Muscle layer of colon (tissue), 2 donors: ENCODE results near the gene RALBP1.
"Not testable (repeated sequence)": the region's sequence is repeated elsewhere in the genome, so short reads cannot be mapped to it uniquely, and the experiment has no call there.

Experiments used
- H3K27ac ChIP-seq: one replicate; pipeline ENCODE4 v1.7.0; 2013; ENCODE audit warnings: low read depth, mild to moderate bottlenecking, low read length, moderate library complexity
- H3K27me3 ChIP-seq, 2 donors: one replicate each; pipeline ENCODE4 v1.7.0; 2013; ENCODE audit warnings: low read length in 2 of 2, mild to moderate bottlenecking in 2 of 2; ENCODE audit not compliant: insufficient read depth in 2 of 2, control insufficient read depth in 1 of 2
- H3K36me3 ChIP-seq: one replicate; pipeline ENCODE4 v1.7.0; 2013; ENCODE audit warnings: mild to moderate bottlenecking, low read length; ENCODE audit not compliant: insufficient read depth
- H3K4me1 ChIP-seq: one replicate; pipeline ENCODE4 v1.7.0; 2013; ENCODE audit warnings: mild to moderate bottlenecking, low read length; ENCODE audit not compliant: insufficient read depth
- H3K4me3 ChIP-seq, 2 donors: one replicate each; pipeline ENCODE4 v1.7.0; 2013; ENCODE audit warnings: low read length in 2 of 2, low read depth in 1 of 2, mild to moderate bottlenecking in 1 of 2, moderate library complexity in 1 of 2
- H3K9ac ChIP-seq: one replicate; pipeline ENCODE4 v1.7.0; 2013; ENCODE audit warnings: low read length
- H3K9me3 ChIP-seq: one replicate; pipeline ENCODE4 v1.7.0; 2013; ENCODE audit warnings: mild to moderate bottlenecking, low read length
- donor health status: abdominal sarcoma.
- donor health status: Adenocarcinoma of cecum.

RALBP1 gene

GRCh38 chr18:9436206-9436929 is 38.9 kb upstream of the RALBP1 start:
- Histone ChIP-seq H3K9me3 (no peaks in the 10 kb centered on the region), H3K27me3 (no peaks in the 10 kb centered on the region), H3K36me3 (no peaks in the 10 kb centered on the region), H3K4me3 (no peak overlapping the region), H3K27ac (no peak overlapping the region), H3K4me1 (peaks cover 5% of the 10 kb centered on the region), H3K9ac (no peak overlapping the region)

DNA sequence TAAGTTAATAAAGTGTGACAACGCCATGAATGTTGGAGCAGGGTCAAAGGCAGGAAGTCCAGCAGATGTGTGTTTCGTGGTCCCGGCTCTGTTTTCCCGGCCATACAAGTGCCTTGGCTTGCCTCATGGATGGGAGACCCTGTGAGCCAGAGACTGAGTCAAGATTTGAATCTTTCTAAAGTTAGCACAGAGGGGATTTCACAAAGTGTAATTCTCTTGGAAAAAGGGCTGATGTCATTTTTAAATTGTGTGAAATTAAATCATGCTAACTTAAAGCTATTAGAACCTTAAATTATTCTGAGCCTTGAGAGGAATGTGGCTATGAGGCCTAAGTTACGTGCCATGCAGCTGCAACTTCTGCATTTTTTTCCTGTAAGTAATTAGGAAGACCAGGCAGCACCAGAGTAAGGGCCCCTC is 38.3 kb upstream of the RALBP1 start:
- Histone ChIP-seq H3K9me3 (no peaks in the 10 kb centered on the region), H3K4me3 (no peak overlapping the region), H3K9ac (no peak overlapping the region), H3K27ac (no peak overlapping the region), H3K4me1 (peaks cover 5% of the 10 kb centered on the region), H3K36me3 (no peaks in the 10 kb centered on the region), H3K27me3 (no peaks in the 10 kb centered on the region)

- Histone ChIP-seq H3K4me3 (no peak overlapping the region), H3K9ac (no peak overlapping the region), H3K4me1 (peaks cover 5% of the 10 kb centered on the region), H3K9me3 (no peaks in the 10 kb centered on the region), H3K27me3 (no peaks in the 10 kb centered on the region), H3K27ac (no peak overlapping the region), H3K36me3 (no peaks in the 10 kb centered on the region)
Observed at GRCh38 chr18:9437672-9438071, 37.6 kb upstream of the RALBP1 start.

DNA sequence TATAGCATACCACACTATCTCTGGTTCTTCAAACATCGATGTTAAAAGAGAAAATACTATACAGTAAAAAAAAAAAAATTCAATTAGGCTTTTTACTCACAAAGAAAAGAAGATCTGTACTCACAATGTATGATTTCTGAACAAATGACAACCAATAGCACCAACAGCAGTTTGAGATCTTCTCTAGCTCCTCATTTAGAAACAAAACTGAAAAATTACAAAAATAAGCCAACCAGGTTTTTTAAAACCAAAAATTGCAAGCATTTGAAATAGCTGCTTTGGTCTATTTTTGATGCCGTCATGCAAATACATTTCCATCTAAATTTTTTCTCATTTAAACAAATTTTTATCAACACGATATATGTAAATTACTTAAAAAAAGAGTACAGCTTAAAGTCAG is 34.3 kb upstream of the RALBP1 start:
- Histone ChIP-seq H3K27me3 (no peaks in the 10 kb centered on the region), H3K4me3 (no peak overlapping the region), H3K9ac (no peak overlapping the region), H3K36me3 (no peaks in the 10 kb centered on the region), H3K27ac (no peak overlapping the region), H3K4me1 (no peaks in the 10 kb centered on the region), H3K9me3 (no peaks in the 10 kb centered on the region)

GRCh38 chr18:9444549-9444948 is 30.8 kb upstream of the RALBP1 start:
- Histone ChIP-seq H3K27me3 (no peaks in the 10 kb centered on the region), H3K9me3 (no peaks in the 10 kb centered on the region), H3K36me3 (no peaks in the 10 kb centered on the region), H3K4me1 (no peaks in the 10 kb centered on the region), H3K9ac (no peak overlapping the region), H3K27ac (no peak overlapping the region), H3K4me3 (no peak overlapping the region)

DNA sequence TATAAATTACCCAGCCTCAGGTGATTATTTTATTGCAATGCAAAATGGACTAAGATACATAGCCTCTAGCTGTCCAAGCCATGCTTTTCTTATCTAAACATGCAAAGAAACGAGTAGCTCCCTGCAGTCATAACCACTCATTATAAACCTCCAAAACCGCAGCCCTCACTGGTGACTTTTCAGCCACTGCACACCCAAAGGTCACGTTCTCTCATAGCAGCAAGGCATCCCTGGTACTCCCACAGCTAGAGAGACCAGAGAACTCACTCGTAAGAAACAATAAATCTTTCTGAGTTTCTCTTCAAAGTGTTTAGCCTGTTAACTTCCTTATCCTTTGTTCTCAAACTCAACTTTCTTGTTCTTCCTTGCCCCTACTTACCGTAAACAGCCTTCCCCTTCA is 28.5 kb upstream of the RALBP1 start:
- H3K9ac ChIP-seq: no peak overlapping the region
- no peaks in the 10 kb centered on the region for H3K27me3 ChIP-seq

GRCh38 chr18:9447334-9447733 is 28.0 kb upstream of the RALBP1 start:
- no peaks in the 10 kb centered on the region for H3K9me3 ChIP-seq
- H3K27me3 ChIP-seq: no peaks in the 10 kb centered on the region
- H3K4me1 ChIP-seq: no peaks in the 10 kb centered on the region
- H3K9ac ChIP-seq: no peak overlapping the region
- H3K4me3 ChIP-seq: no peak overlapping the region
- H3K36me3 ChIP-seq: no peaks in the 10 kb centered on the region
- H3K27ac ChIP-seq: no peak overlapping the region

More for the DNA sequence above, 28.5 kb upstream of the RALBP1 start:
- Histone ChIP-seq H3K4me1 (no peaks in the 10 kb centered on the region), H3K36me3 (no peaks in the 10 kb centered on the region), H3K9me3 (no peaks in the 10 kb centered on the region), H3K27ac (no peak overlapping the region), H3K4me3 (no peak overlapping the region)

- H3K27ac ChIP-seq: no peak overlapping the region
- H3K36me3 ChIP-seq: no peaks in the 10 kb centered on the region
- no peak overlapping the region for H3K4me3 ChIP-seq
- H3K4me1 ChIP-seq: no peaks in the 10 kb centered on the region
- H3K9me3 ChIP-seq: no peaks in the 10 kb centered on the region
- no peaks in the 10 kb centered on the region for H3K27me3 ChIP-seq
- H3K9ac ChIP-seq: no peak overlapping the region
Observed at GRCh38 chr18:9449600-9450414, 25.5 kb upstream of the RALBP1 start.

GRCh38 chr18:9450920-9451319 is 24.4 kb upstream of the RALBP1 start:
- H3K36me3 ChIP-seq, H3K27me3 ChIP-seq, H3K4me1 ChIP-seq, H3K27ac ChIP-seq, H3K9me3 ChIP-seq, H3K4me3 ChIP-seq, H3K9ac ChIP-seq: not testable (repeated sequence)

GRCh38 chr18:9453283-9453682 is 22.0 kb upstream of the RALBP1 start:
- H3K36me3 ChIP-seq: no peaks in the 10 kb centered on the region
- no peak overlapping the region for H3K27ac ChIP-seq
- no peaks in the 10 kb centered on the region for H3K4me1 ChIP-seq
- H3K4me3 ChIP-seq: no peak overlapping the region
- no peaks in the 10 kb centered on the region for H3K27me3 ChIP-seq
- H3K9me3 ChIP-seq: peaks cover 6% of the 10 kb centered on the region
- no peak overlapping the region for H3K9ac ChIP-seq

- no peak overlapping the region for H3K27ac ChIP-seq
- H3K9ac ChIP-seq: no peak overlapping the region
- peaks cover 6% of the 10 kb centered on the region for H3K9me3 ChIP-seq
- H3K27me3 ChIP-seq: no peaks in the 10 kb centered on the region
- H3K4me3 ChIP-seq: no peak overlapping the region
- no peaks in the 10 kb centered on the region for H3K4me1 ChIP-seq
- no peaks in the 10 kb centered on the region for H3K36me3 ChIP-seq
Observed at GRCh38 chr18:9454061-9454703, 21.1 kb upstream of the RALBP1 start.
